Measurements from ENCODE around the gene CANX.
A peak's percentile ranks its signal among the peaks of the same experiment; 100 is the strongest.

Gene CANX

GRCh38 chr5:179700401-179700918, 1.7 kb downstream of the CANX start:
- DNase-seq, result peak; percentile 33
- Histone ChIP-seq H2BK12ac (ENCODE audit: low read length in 2 of 2) (no peak overlapping the region), H3K27ac (ENCODE audit: low read length, poor library complexity, severe bottlenecking) (no peak overlapping the region), H3K4me2 (ENCODE audit: low read length, poor library complexity, severe bottlenecking) (peak overlapping the region; percentile 35), H3K9me3 (ENCODE audit: control insufficient read depth, low read length) (no peaks in the 10 kb centered on the region), H3K23ac (ENCODE audit: low read length in 2 of 2) (no peak overlapping the region), H3K36me3 (ENCODE audit: control insufficient read depth in 1 of 2, insufficient read depth in 2 of 2, low read depth in 1 of 2, low read length in 2 of 2) (peaks cover 24 to 31% of the 10 kb centered on the region in 2 experiments), H3K79me1 (replicated peaks; ENCODE audit: low read length, poor library complexity, severe bottlenecking) (peaks cover 3% of the 10 kb centered on the region), H4K8ac (ENCODE audit: low read length) (no peak overlapping the region), H3K14ac (ENCODE audit: low read length in 2 of 2) (no peak overlapping the region), H2BK120ac (ENCODE audit: low read depth, low read length) (no peak overlapping the region), H3K9ac (ENCODE audit: low read length) (peak overlapping the region; percentile 97), H3K4ac (ENCODE audit: low read depth in 1 of 2, low read length in 2 of 2) (no peak overlapping the region), H3K4me3 (ENCODE audit: insufficient read depth in 1 of 2, low read depth in 1 of 2, low read length in 2 of 2) (peak overlapping the region in 1 of 2 experiments; percentile 87), H3K18ac (ENCODE audit: low read depth in 1 of 2, low read length in 2 of 2) (no peak overlapping the region), H3K4me1 (ENCODE audit: control insufficient read depth, insufficient read depth, low read depth, low read length) (peaks cover 5% of the 10 kb centered on the region), H2AK5ac (ENCODE audit: low read length, severe bottlenecking) (no peak overlapping the region), H2AFZ (ENCODE audit: low read depth, low read length) (no peak overlapping the region), H2BK15ac (ENCODE audit: low read depth, poor library complexity, severe bottlenecking) (no peak overlapping the region), H3K27me3 (ENCODE audit: control insufficient read depth in 1 of 2, insufficient read depth in 1 of 2, low read length in 2 of 2) (no peaks in the 10 kb centered on the region), H2BK5ac (ENCODE audit: low read depth, low read length, poor library complexity, severe bottlenecking) (no peak overlapping the region), H4K91ac (ENCODE audit: low read length) (no peak overlapping the region)
- 68% methylated on average over 5 of the region's 7 CpGs for WGBS

- 93% methylated on average over 1 of the region's 1 CpG for WGBS
- Histone ChIP-seq H2BK120ac (ENCODE audit: low read depth, low read length) (no peak overlapping the region), H3K36me3 (ENCODE audit: control insufficient read depth in 1 of 2, insufficient read depth in 2 of 2, low read depth in 1 of 2, low read length in 2 of 2) (peaks cover 68 to 89% of the 10 kb centered on the region in 2 experiments), H3K79me1 (replicated peaks; ENCODE audit: low read length, poor library complexity, severe bottlenecking) (peaks cover 15% of the 10 kb centered on the region), H3K4ac (ENCODE audit: low read depth in 1 of 2, low read length in 2 of 2) (no peak overlapping the region), H3K27ac (ENCODE audit: low read length, poor library complexity, severe bottlenecking) (no peak overlapping the region), H3K4me1 (ENCODE audit: control insufficient read depth, insufficient read depth, low read depth, low read length) (no peaks in the 10 kb centered on the region), H3K4me3 (ENCODE audit: insufficient read depth in 1 of 2, low read depth in 1 of 2, low read length in 2 of 2) (no peak overlapping the region), H2BK12ac (ENCODE audit: low read length in 2 of 2) (no peak overlapping the region), H3K23ac (ENCODE audit: low read length in 2 of 2) (no peak overlapping the region), H3K14ac (ENCODE audit: low read length in 2 of 2) (no peak overlapping the region), H3K9ac (ENCODE audit: low read length) (no peak overlapping the region), H4K91ac (ENCODE audit: low read length) (no peak overlapping the region), H3K27me3 (ENCODE audit: control insufficient read depth in 1 of 2, insufficient read depth in 1 of 2, low read length in 2 of 2) (no peaks in the 10 kb centered on the region), H3K9me3 (ENCODE audit: control insufficient read depth, low read length) (no peaks in the 10 kb centered on the region), H2BK5ac (ENCODE audit: low read depth, low read length, poor library complexity, severe bottlenecking) (no peak overlapping the region), H2BK15ac (ENCODE audit: low read depth, poor library complexity, severe bottlenecking) (no peak overlapping the region), H2AFZ (ENCODE audit: low read depth, low read length) (no peak overlapping the region), H3K4me2 (ENCODE audit: low read length, poor library complexity, severe bottlenecking) (no peak overlapping the region), H4K8ac (ENCODE audit: low read length) (no peak overlapping the region), H2AK5ac (ENCODE audit: low read length, severe bottlenecking) (no peak overlapping the region), H3K18ac (ENCODE audit: low read depth in 1 of 2, low read length in 2 of 2) (no peak overlapping the region)
- DNase-seq, result no peak
Observed at GRCh38 chr5:179716286-179716685, 17.5 kb downstream of the CANX start.

DNA sequence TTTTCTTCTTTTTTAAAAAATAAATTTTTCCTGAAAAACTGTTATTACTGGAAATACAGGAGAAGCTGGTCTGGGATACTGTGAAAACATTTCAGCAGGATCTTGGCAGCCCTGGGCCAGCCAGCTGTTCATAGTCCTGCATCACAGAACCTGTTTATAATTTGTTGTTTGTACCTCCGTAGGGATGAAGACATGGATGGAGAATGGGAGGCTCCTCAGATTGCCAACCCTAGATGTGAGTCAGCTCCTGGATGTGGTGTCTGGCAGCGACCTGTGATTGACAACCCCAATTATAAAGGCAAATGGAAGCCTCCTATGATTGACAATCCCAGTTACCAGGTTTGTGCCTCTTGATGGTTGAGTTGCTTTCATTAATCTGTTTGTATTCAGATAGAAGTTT, 21.5 kb downstream of the CANX start:
- H3K27me3 ChIP-seq (ENCODE audit: control insufficient read depth in 1 of 2, insufficient read depth in 1 of 2, low read length in 2 of 2), result no peaks in the 10 kb centered on the region
- peaks cover 21% of the 10 kb centered on the region for H3K79me1 ChIP-seq (replicated peaks; ENCODE audit: low read length, poor library complexity, severe bottlenecking)
- H3K14ac ChIP-seq (ENCODE audit: low read length in 2 of 2), result no peak overlapping the region
- H2AK5ac ChIP-seq (ENCODE audit: low read length, severe bottlenecking), result no peak overlapping the region
- no peak overlapping the region for H2BK5ac ChIP-seq (ENCODE audit: low read depth, low read length, poor library complexity, severe bottlenecking)
- H3K23ac ChIP-seq (ENCODE audit: low read length in 2 of 2), result no peak overlapping the region
- no peaks in the 10 kb centered on the region for H3K4me1 ChIP-seq (ENCODE audit: control insufficient read depth, insufficient read depth, low read depth, low read length)
- H3K27ac ChIP-seq (ENCODE audit: low read length, poor library complexity, severe bottlenecking), result no peak overlapping the region
- no peak overlapping the region for H2BK15ac ChIP-seq (ENCODE audit: low read depth, poor library complexity, severe bottlenecking)
- H2AFZ ChIP-seq (ENCODE audit: low read depth, low read length), result no peak overlapping the region
- H3K4me3 ChIP-seq (ENCODE audit: insufficient read depth in 1 of 2, low read depth in 1 of 2, low read length in 2 of 2), result no peak overlapping the region
- H3K9me3 ChIP-seq (ENCODE audit: control insufficient read depth, low read length), result no peaks in the 10 kb centered on the region
- H3K9ac ChIP-seq (ENCODE audit: low read length), result no peak overlapping the region
- WGBS, result 77% methylated on average over 2 of the region's 2 CpGs
- no peak overlapping the region for H4K8ac ChIP-seq (ENCODE audit: low read length)
- no peak for DNase-seq
- no peak overlapping the region for H4K91ac ChIP-seq (ENCODE audit: low read length)
- H3K4me2 ChIP-seq (ENCODE audit: low read length, poor library complexity, severe bottlenecking), result no peak overlapping the region
- no peak overlapping the region for H3K4ac ChIP-seq (ENCODE audit: low read depth in 1 of 2, low read length in 2 of 2)
- H3K36me3 ChIP-seq (ENCODE audit: control insufficient read depth in 1 of 2, insufficient read depth in 2 of 2, low read depth in 1 of 2, low read length in 2 of 2), result peaks cover 55 to 95% of the 10 kb centered on the region in 2 experiments
- no peak overlapping the region for H2BK12ac ChIP-seq (ENCODE audit: low read length in 2 of 2)
- no peak overlapping the region for H2BK120ac ChIP-seq (ENCODE audit: low read depth, low read length)
- no peak overlapping the region for H3K18ac ChIP-seq (ENCODE audit: low read depth in 1 of 2, low read length in 2 of 2)

- Histone ChIP-seq H2BK120ac (ENCODE audit: low read depth, low read length) (no peak overlapping the region), H2BK12ac (ENCODE audit: low read length in 2 of 2) (no peak overlapping the region), H3K36me3 (ENCODE audit: control insufficient read depth in 1 of 2, insufficient read depth in 2 of 2, low read depth in 1 of 2, low read length in 2 of 2) (peaks cover 55 to 96% of the 10 kb centered on the region in 2 experiments), H3K27me3 (ENCODE audit: control insufficient read depth in 1 of 2, insufficient read depth in 1 of 2, low read length in 2 of 2) (no peaks in the 10 kb centered on the region), H4K91ac (ENCODE audit: low read length) (no peak overlapping the region), H3K23ac (ENCODE audit: low read length in 2 of 2) (no peak overlapping the region), H2AFZ (ENCODE audit: low read depth, low read length) (no peak overlapping the region), H3K4ac (ENCODE audit: low read depth in 1 of 2, low read length in 2 of 2) (no peak overlapping the region), H3K27ac (ENCODE audit: low read length, poor library complexity, severe bottlenecking) (no peak overlapping the region), H3K79me1 (replicated peaks; ENCODE audit: low read length, poor library complexity, severe bottlenecking) (peaks cover 16% of the 10 kb centered on the region), H3K4me2 (ENCODE audit: low read length, poor library complexity, severe bottlenecking) (no peak overlapping the region), H3K14ac (ENCODE audit: low read length in 2 of 2) (no peak overlapping the region), H3K18ac (ENCODE audit: low read depth in 1 of 2, low read length in 2 of 2) (no peak overlapping the region), H3K9ac (ENCODE audit: low read length) (no peak overlapping the region), H2AK5ac (ENCODE audit: low read length, severe bottlenecking) (no peak overlapping the region), H2BK5ac (ENCODE audit: low read depth, low read length, poor library complexity, severe bottlenecking) (no peak overlapping the region), H3K4me3 (ENCODE audit: insufficient read depth in 1 of 2, low read depth in 1 of 2, low read length in 2 of 2) (no peak overlapping the region), H4K8ac (ENCODE audit: low read length) (no peak overlapping the region), H3K9me3 (ENCODE audit: control insufficient read depth, low read length) (no peaks in the 10 kb centered on the region), H2BK15ac (ENCODE audit: low read depth, poor library complexity, severe bottlenecking) (no peak overlapping the region), H3K4me1 (ENCODE audit: control insufficient read depth, insufficient read depth, low read depth, low read length) (no peaks in the 10 kb centered on the region)
- WGBS, result over 99% methylated on average over 2 of the region's 4 CpGs
- DNase-seq, result no peak
Observed at GRCh38 chr5:179724163-179724562, 25.4 kb downstream of the CANX start.
